ENCODE data around the gene MT3.

MT3 gene

DNA sequence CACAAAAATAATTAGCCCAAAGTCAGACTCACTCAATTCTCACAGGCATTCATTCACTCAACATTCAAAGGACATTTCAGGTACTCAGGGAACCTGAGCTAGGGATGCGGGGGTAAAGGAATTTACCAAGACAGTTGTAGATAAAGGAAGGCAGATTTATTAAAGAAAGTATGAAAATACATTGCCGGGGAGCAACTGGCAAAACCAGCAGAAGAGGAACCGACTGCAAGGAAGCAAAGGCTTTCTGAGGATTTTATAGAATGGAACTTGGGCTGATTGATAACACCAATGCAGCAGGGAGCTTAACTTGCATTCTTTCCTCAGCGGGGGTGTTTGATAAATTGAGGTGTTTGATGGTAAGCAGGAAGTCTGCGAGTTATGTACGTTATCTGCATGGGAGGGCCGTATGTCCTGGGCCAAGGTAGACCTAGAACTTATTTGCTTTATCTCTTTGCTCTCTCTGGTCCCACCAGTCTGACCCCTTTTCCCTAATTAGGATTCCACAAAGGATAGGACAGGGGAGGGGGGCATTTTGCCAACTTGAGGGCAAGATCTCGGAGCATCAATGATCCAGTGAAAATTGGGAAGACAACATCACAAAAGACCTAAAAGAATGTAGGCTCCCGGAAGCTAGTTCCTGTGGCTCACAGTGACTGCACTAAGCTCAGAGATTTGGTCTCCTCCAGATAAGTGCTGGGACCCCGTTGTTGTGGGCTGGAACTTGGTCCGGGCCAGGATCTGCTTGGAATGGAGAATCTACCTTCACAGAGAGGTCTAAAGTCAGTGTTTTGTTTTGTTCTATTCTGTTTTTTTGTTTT is 5.8 kb upstream of the MT3 start:
- no peaks in the 10 kb centered on the region for H3K4me1 ChIP-seq (ENCODE audit: control insufficient read depth, insufficient read depth, low read length)
- no peak overlapping the region for H3K9ac ChIP-seq (ENCODE audit: low read depth, low read length)
- H3K27me3 ChIP-seq (ENCODE audit: control insufficient read depth, insufficient read depth, low read length), result peaks cover 48% of the 10 kb centered on the region
- H3K4me3 ChIP-seq (ENCODE audit: low read depth, low read length), result no peak overlapping the region
- H3K9me3 ChIP-seq (ENCODE audit: control insufficient read depth, insufficient read depth, low read length), result no peaks in the 10 kb centered on the region
- no peaks in the 10 kb centered on the region for H3K36me3 ChIP-seq (ENCODE audit: control insufficient read depth, insufficient read depth, low read length)

DNA sequence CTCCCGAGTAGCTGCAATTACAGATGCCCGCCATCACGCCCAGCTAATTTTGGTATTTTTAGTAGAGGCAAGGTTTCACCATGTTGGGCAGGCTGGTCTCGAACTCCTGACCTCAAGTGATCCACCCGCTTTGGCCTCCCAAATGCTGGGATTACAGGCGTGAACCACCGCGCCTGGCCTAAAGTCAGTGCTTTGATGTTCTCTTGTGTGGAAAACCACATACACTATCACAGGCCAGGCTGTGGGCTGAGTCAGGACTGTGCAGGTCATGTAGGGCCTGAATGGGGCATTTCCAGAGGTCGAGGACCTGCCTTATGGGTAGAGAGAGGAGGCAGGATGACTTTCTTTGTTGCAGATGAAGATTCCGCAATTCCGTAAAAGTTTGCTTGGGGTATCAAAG is 5.1 kb upstream of the MT3 start:
- no peak overlapping the region for H3K9ac ChIP-seq (ENCODE audit: low read depth, low read length)
- H3K4me3 ChIP-seq (ENCODE audit: low read depth, low read length), result no peak overlapping the region
- H3K9me3 ChIP-seq (ENCODE audit: control insufficient read depth, insufficient read depth, low read length), result no peaks in the 10 kb centered on the region
- peaks cover 55% of the 10 kb centered on the region for H3K27me3 ChIP-seq (ENCODE audit: control insufficient read depth, insufficient read depth, low read length)
- H3K4me1 ChIP-seq (ENCODE audit: control insufficient read depth, insufficient read depth, low read length), result no peaks in the 10 kb centered on the region
- no peaks in the 10 kb centered on the region for H3K36me3 ChIP-seq (ENCODE audit: control insufficient read depth, insufficient read depth, low read length)

DNA sequence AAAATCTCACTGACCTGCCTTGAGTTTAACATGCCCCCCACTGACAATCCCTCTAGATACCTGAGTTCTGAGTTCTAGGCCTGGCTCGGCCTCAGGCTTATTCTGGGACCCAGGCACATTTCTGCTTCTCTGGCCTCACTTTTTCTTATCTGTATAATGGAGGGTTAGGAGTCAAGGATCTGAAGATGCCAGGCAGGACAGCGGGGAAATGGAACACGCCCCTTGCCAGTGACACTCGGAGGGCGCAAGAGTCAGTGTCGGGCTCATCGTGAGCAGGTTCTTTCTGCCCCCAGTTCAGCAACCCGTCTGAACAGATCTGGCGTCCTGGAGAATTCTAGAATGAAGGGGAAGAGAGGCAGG is 567 bp upstream of the MT3 start:
- H3K9ac ChIP-seq (ENCODE audit: low read depth, low read length), result no peak overlapping the region
- H3K4me3 ChIP-seq (ENCODE audit: low read depth, low read length), result peak overlapping the region; percentile 62
- H3K36me3 ChIP-seq (ENCODE audit: control insufficient read depth, insufficient read depth, low read length), result no peaks in the 10 kb centered on the region
- H3K9me3 ChIP-seq (ENCODE audit: control insufficient read depth, insufficient read depth, low read length), result no peaks in the 10 kb centered on the region
- H3K27me3 ChIP-seq (ENCODE audit: control insufficient read depth, insufficient read depth, low read length), result peaks cover 72% of the 10 kb centered on the region
- H3K4me1 ChIP-seq (ENCODE audit: control insufficient read depth, insufficient read depth, low read length), result no peaks in the 10 kb centered on the region

DNA sequence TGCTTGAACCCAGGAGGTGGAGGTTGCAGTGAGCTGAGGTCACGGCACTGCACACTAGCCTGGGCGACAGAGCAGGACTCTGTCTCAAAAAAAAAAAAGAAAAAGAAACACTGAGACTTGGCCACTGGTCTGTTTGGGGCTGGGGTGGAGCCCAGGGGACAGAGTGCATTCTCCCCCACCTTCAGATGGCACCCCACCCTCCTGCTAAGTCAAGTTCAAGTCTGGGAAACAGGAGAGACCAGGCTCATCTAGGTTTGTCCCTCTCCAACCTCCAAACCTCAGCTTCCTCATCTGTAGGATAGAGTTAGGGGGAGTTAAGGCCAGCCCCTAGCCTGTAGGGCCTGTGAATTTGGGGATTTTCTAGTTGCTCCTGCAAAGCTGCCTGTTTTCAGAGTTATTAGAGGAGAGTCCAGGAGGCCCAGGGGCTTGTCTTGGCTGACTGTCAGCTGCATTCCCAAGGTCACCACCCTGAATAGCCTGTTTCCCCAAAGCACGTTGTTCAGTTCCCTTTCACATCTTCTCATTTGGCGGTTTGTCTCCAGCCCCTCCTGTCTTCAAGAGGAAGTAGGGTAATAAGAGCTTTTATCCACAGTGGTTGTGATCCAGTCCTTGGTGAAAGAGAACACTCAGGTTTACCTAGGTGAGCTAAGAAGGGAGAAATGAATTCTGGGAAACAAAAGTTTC is 2.2 kb downstream of the MT3 start:
- no peaks in the 10 kb centered on the region for H3K4me1 ChIP-seq (ENCODE audit: control insufficient read depth, insufficient read depth, low read length)
- H3K4me3 ChIP-seq (ENCODE audit: low read depth, low read length), result no peak overlapping the region
- H3K9ac ChIP-seq (ENCODE audit: low read depth, low read length), result no peak overlapping the region
- H3K27me3 ChIP-seq (ENCODE audit: control insufficient read depth, insufficient read depth, low read length), result peaks cover 62% of the 10 kb centered on the region
- H3K9me3 ChIP-seq (ENCODE audit: control insufficient read depth, insufficient read depth, low read length), result no peaks in the 10 kb centered on the region
- H3K36me3 ChIP-seq (ENCODE audit: control insufficient read depth, insufficient read depth, low read length), result no peaks in the 10 kb centered on the region

DNA sequence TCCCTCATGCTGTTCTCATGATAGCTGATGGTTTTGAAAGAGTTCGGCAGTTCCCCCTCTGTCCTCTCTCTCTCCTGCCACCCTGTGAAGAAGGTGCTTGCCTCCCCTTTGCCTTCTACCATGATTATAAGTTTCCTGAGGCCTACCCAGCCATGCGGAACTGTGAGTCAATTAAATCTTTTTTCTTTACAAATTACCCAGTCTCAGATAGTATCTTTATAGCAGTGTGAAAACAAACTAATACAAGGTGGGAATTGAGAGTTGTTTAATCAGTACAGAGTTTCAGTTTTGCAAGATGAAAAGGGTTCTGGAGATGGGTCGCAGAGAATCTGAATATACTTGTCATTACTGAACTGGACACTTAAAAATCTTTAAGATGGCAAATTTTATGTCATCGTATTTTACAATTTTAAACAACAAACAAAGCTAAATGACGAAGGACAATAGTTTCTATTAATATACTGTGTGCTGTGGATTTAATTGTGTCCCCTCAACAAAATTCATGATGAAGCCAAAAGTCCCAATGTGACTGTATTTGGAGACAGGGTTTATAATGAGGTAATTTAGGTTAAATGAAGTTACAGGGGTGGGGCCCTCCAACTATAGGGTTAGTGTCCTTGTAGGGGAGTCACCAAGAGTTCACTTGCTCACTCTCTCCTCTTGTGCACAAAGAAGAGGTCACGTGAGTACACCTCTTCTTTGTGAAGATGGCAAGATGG is 4.4 kb downstream of the MT3 start:
- H3K4me3 ChIP-seq (ENCODE audit: low read depth, low read length), result no peak overlapping the region
- no peaks in the 10 kb centered on the region for H3K36me3 ChIP-seq (ENCODE audit: control insufficient read depth, insufficient read depth, low read length)
- no peak overlapping the region for H3K9ac ChIP-seq (ENCODE audit: low read depth, low read length)
- no peaks in the 10 kb centered on the region for H3K9me3 ChIP-seq (ENCODE audit: control insufficient read depth, insufficient read depth, low read length)
- no peaks in the 10 kb centered on the region for H3K4me1 ChIP-seq (ENCODE audit: control insufficient read depth, insufficient read depth, low read length)
- peaks cover 40% of the 10 kb centered on the region for H3K27me3 ChIP-seq (ENCODE audit: control insufficient read depth, insufficient read depth, low read length)

DNA sequence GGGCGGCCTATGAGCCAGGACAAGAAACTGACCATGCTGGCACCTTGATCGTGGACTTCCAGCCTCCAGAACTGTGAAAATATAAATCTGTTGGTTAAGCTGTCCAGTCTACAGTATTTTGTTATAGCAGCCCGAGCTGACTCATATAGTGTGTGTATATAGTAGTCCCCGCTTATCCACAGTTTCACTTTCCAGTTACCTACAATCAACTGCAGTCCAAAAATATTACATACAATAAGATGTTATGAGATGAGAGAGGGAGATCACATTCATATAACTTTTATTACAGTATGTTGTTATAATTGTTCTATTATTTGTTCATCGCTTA is 4.9 kb downstream of the MT3 start:
- peaks cover 35% of the 10 kb centered on the region for H3K27me3 ChIP-seq (ENCODE audit: control insufficient read depth, insufficient read depth, low read length)
- H3K4me1 ChIP-seq (ENCODE audit: control insufficient read depth, insufficient read depth, low read length), result no peaks in the 10 kb centered on the region
- H3K9ac ChIP-seq (ENCODE audit: low read depth, low read length), result no peak overlapping the region
- no peaks in the 10 kb centered on the region for H3K36me3 ChIP-seq (ENCODE audit: control insufficient read depth, insufficient read depth, low read length)
- H3K4me3 ChIP-seq (ENCODE audit: low read depth, low read length), result no peak overlapping the region
- no peaks in the 10 kb centered on the region for H3K9me3 ChIP-seq (ENCODE audit: control insufficient read depth, insufficient read depth, low read length)

DNA sequence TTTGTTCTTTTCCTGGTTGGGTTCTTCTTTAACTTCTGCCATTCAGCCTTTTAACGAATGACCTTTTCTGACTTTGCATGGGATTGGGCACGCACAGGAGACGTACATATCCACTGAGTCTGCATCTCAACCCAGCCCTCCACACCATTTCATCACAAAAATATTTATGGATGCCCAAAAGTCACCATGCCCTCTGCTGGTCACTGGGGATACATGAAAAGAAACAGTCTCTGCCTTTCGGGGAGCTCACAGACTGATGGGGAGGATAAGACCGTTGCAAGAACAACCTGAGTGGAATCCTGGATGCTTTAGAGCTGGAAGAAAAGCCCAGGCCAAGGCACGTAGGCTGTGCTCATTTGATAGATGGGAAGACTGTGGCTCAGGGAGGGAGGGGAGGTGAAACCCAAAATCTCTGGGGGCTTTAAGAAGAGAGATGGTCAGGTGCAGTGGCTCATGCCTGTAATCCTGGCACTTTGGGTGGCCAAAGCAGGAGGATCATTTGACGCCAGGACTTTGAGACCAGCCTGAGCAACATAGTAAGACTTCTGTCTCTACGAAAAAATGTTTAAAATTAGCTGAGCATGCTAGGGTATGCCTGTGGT is 11.2 kb downstream of the MT3 start:
- H3K27me3 ChIP-seq (ENCODE audit: control insufficient read depth, insufficient read depth, low read length), result peaks cover 17% of the 10 kb centered on the region
- no peak overlapping the region for H3K9ac ChIP-seq (ENCODE audit: low read depth, low read length)
- H3K4me1 ChIP-seq (ENCODE audit: control insufficient read depth, insufficient read depth, low read length), result no peaks in the 10 kb centered on the region
- no peaks in the 10 kb centered on the region for H3K36me3 ChIP-seq (ENCODE audit: control insufficient read depth, insufficient read depth, low read length)
- no peaks in the 10 kb centered on the region for H3K9me3 ChIP-seq (ENCODE audit: control insufficient read depth, insufficient read depth, low read length)
- H3K4me3 ChIP-seq (ENCODE audit: low read depth, low read length), result no peak overlapping the region

DNA sequence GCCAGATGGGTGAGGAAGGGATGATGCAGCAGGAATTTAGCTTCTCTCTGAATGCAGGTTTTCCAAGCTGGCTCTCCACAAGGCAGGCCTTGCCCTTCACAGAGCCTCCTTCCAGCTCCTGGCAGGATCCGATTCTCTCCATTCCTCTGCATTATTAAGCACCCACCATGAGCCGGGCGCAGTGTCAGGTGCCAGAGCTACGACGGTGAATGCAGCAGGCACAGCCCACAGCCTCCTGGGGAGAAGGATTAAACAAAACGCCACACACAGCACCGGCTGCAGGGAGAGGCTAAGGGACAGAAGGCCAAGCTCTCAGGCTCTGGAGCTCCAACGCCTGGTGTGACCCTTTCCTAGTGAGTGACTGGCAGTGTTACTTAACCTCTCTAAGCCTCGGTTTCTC is 12.0 kb downstream of the MT3 start:
- peaks cover 25% of the 10 kb centered on the region for H3K27me3 ChIP-seq (ENCODE audit: control insufficient read depth, insufficient read depth, low read length)

DNA sequence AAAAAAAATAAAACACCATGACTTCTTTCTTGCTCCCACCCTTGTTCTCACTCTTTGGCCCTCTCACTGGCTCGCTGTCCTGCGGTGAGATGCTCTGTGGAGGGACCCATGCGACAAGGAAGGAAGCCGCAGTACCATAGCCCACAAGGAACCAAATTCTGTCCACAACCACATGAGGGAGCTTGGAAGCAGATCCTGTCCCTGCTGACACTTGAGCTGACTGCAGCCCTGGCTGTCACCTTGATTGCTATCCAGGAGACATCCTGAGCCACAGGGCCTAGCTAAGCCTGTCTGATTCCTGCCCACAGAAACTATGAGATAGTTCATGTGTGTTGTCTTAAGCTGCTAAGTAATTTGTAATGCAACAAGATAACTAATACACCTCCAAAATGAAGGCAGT is 14.3 kb downstream of the MT3 start:
- no peaks in the 10 kb centered on the region for H3K36me3 ChIP-seq (ENCODE audit: control insufficient read depth, insufficient read depth, low read length)
- H3K4me1 ChIP-seq (ENCODE audit: control insufficient read depth, insufficient read depth, low read length), result no peaks in the 10 kb centered on the region
- peaks cover 47% of the 10 kb centered on the region for H3K27me3 ChIP-seq (ENCODE audit: control insufficient read depth, insufficient read depth, low read length)
- H3K4me3 ChIP-seq (ENCODE audit: low read depth, low read length), result no peak overlapping the region
- no peaks in the 10 kb centered on the region for H3K9me3 ChIP-seq (ENCODE audit: control insufficient read depth, insufficient read depth, low read length)
- H3K9ac ChIP-seq (ENCODE audit: low read depth, low read length), result no peak overlapping the region

More for the DNA sequence above, 12.0 kb downstream of the MT3 start:
- Histone ChIP-seq H3K9ac (ENCODE audit: low read depth, low read length) (no peak overlapping the region), H3K9me3 (ENCODE audit: control insufficient read depth, insufficient read depth, low read length) (no peaks in the 10 kb centered on the region), H3K4me3 (ENCODE audit: low read depth, low read length) (no peak overlapping the region), H3K36me3 (ENCODE audit: control insufficient read depth, insufficient read depth, low read length) (no peaks in the 10 kb centered on the region), H3K4me1 (ENCODE audit: control insufficient read depth, insufficient read depth, low read length) (no peaks in the 10 kb centered on the region)

DNA sequence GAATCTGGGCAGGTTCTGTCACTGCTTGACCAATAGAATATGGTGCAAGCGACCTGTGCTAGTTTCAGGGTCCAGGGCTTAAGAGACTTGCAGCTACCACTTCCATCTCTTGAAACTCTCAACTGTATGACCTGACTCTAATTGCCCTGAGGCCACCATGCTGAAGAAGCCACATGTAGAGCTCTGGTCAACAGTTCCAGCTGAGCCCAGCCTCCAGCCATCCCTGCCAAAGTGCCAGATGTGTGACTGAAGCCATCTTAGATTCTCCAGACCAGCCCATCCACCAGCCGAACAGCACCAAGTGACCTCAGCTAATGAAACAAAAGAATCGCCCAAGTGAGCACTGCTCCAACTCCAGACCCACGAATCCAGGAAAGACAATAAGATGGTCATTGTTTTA is 15.6 kb downstream of the MT3 start:
- Histone ChIP-seq H3K9ac (ENCODE audit: low read depth, low read length) (no peak overlapping the region), H3K27me3 (ENCODE audit: control insufficient read depth, insufficient read depth, low read length) (peaks cover 61% of the 10 kb centered on the region), H3K4me1 (ENCODE audit: control insufficient read depth, insufficient read depth, low read length) (peaks cover 5% of the 10 kb centered on the region), H3K36me3 (ENCODE audit: control insufficient read depth, insufficient read depth, low read length) (no peaks in the 10 kb centered on the region), H3K4me3 (ENCODE audit: low read depth, low read length) (no peak overlapping the region), H3K9me3 (ENCODE audit: control insufficient read depth, insufficient read depth, low read length) (no peaks in the 10 kb centered on the region)

DNA sequence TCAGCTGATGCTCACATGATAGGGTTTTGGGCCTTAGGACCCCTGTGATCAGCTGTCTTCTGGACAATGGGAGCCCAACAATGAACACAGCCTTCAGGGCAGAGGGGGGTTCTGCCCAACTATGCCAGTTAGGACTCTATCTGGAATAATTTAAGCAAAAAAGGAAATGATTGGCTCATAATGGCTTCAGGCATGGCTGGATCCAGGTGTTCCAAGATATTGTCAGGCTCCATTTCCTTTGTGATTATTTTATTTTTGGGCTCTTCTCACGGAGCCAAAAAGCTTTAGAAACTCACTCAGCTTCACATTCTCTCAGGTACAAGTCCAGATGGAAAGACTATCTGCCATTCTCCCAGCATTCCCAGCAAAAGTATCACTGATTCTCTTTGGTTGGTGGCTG is 16.1 kb downstream of the MT3 start:
- Histone ChIP-seq H3K27me3 (ENCODE audit: control insufficient read depth, insufficient read depth, low read length) (peaks cover 66% of the 10 kb centered on the region), H3K9me3 (ENCODE audit: control insufficient read depth, insufficient read depth, low read length) (no peaks in the 10 kb centered on the region), H3K4me3 (ENCODE audit: low read depth, low read length) (no peak overlapping the region), H3K4me1 (ENCODE audit: control insufficient read depth, insufficient read depth, low read length) (peaks cover 7% of the 10 kb centered on the region), H3K9ac (ENCODE audit: low read depth, low read length) (no peak overlapping the region), H3K36me3 (ENCODE audit: control insufficient read depth, insufficient read depth, low read length) (no peaks in the 10 kb centered on the region)

Data from iPS-15b (cell line).